ENCODE results near the gene RPL15. TPM values are rescaled to one million over a fixed set of nuclear protein-coding genes. Genes with fewer than 3 reads are reported as not detected.

RPL15 gene
- total RNA-seq, 6 donors from 2014 or later = 326 to 1,968 (median 1,284) TPM

- DNase-seq (no peak), ATAC-seq (ENCODE audit: low FRiP score in 2 of 2) (no peak)
- no peak for TF ChIP-seq EP300 (IDR thresholded peaks at IDR 0.05)
- TF ChIP-seq POLR2A (IDR thresholded peaks at IDR 0.05) = no peak
- TF ChIP-seq CTCF (IDR thresholded peaks at IDR 0.05) = no peak
- TF ChIP-seq POLR2AphosphoS5 (IDR thresholded peaks at IDR 0.05) = no peak
- peaks cover 0 to 4% (median 0%) of the 10 kb centered on the region in 4 donors for H3K4me1 ChIP-seq
- no peak overlapping the region for H3K4me3 ChIP-seq
- peaks cover 0 to 6% (median 0%) of the 10 kb centered on the region in 4 donors for H3K36me3 ChIP-seq
- 84 to 85% methylated on average over 3 of the region's 3 CpGs for WGBS, 2 donors
- no peak overlapping the region for H3K27ac ChIP-seq
- H3K27me3 ChIP-seq = no peaks in the 10 kb centered on the region
- H3K9me3 ChIP-seq = no peaks in the 10 kb centered on the region
Observed at GRCh38 chr3:23926736-23927135, 9.8 kb downstream of the RPL15 start.

- H3K9me3 ChIP-seq = no peaks in the 10 kb centered on the region
- ATAC-seq (ENCODE audit: low FRiP score in 2 of 2) = peak in 1 of 2 donors; percentile 23
- H3K36me3 ChIP-seq = no peaks in the 10 kb centered on the region
- WGBS, 2 donors = 48 to 56% methylated on average over 8 of the region's 8 CpGs
- H3K27me3 ChIP-seq = no peaks in the 10 kb centered on the region
- DNase-seq = peak in 1 of 2 donors; percentile 65
- no peak overlapping the region for H3K27ac ChIP-seq
- TF ChIP-seq EP300 (IDR thresholded peaks at IDR 0.05) (no peak), POLR2AphosphoS5 (IDR thresholded peaks at IDR 0.05) (no peak), POLR2A (IDR thresholded peaks at IDR 0.05) (no peak), CTCF (IDR thresholded peaks at IDR 0.05) (no peak)
- H3K4me3 ChIP-seq = no peak overlapping the region
- H3K4me1 ChIP-seq = peaks cover 0 to 4% (median 0%) of the 10 kb centered on the region in 4 donors
Observed at GRCh38 chr3:23928524-23928923, 11.6 kb downstream of the RPL15 start.

- DNase-seq = no peak
- WGBS, 2 donors = 79 to 83% methylated on average over 3 of the region's 3 CpGs
- no peak overlapping the region for H3K27ac ChIP-seq
- no peak for TF ChIP-seq POLR2AphosphoS5 (IDR thresholded peaks at IDR 0.05)
- no peak for TF ChIP-seq EP300 (IDR thresholded peaks at IDR 0.05)
- TF ChIP-seq POLR2A (IDR thresholded peaks at IDR 0.05) = no peak
- TF ChIP-seq CTCF (IDR thresholded peaks at IDR 0.05) = no peak
- no peaks in the 10 kb centered on the region for H3K27me3 ChIP-seq
- no peak for ATAC-seq (ENCODE audit: low FRiP score in 2 of 2)
- peaks cover 0 to 4% (median 0%) of the 10 kb centered on the region in 4 donors for H3K4me1 ChIP-seq
- no peak overlapping the region for H3K4me3 ChIP-seq
- H3K9me3 ChIP-seq = no peaks in the 10 kb centered on the region
- H3K36me3 ChIP-seq = no peaks in the 10 kb centered on the region
Observed at GRCh38 chr3:23931597-23931996, 14.7 kb downstream of the RPL15 start.

GRCh38 chr3:23932571-23932970, 15.6 kb downstream of the RPL15 start:
- Histone ChIP-seq H3K4me1 (peaks cover 0 to 3% (median 0%) of the 10 kb centered on the region in 4 donors), H3K36me3 (no peaks in the 10 kb centered on the region), H3K27me3 (no peaks in the 10 kb centered on the region), H3K9me3 (no peaks in the 10 kb centered on the region), H3K4me3 (no peak overlapping the region), H3K27ac (no peak overlapping the region)
- DNase-seq = no peak
- WGBS, 2 donors = 81 to 89% methylated on average over 4 of the region's 4 CpGs
- TF ChIP-seq POLR2A (IDR thresholded peaks at IDR 0.05) (no peak), EP300 (IDR thresholded peaks at IDR 0.05) (no peak), CTCF (IDR thresholded peaks at IDR 0.05) (no peak), POLR2AphosphoS5 (IDR thresholded peaks at IDR 0.05) (no peak)
- ATAC-seq (ENCODE audit: low FRiP score in 2 of 2) = no peak

- Histone ChIP-seq H3K27ac (no peak overlapping the region), H3K9me3 (no peaks in the 10 kb centered on the region), H3K4me3 (no peak overlapping the region), H3K27me3 (no peaks in the 10 kb centered on the region), H3K4me1 (no peaks in the 10 kb centered on the region), H3K36me3 (no peaks in the 10 kb centered on the region)
- no peak for DNase-seq
- 89 to 90% methylated on average over 4 of the region's 4 CpGs for WGBS, 2 donors
- no peak for TF ChIP-seq CTCF (IDR thresholded peaks at IDR 0.05)
- ATAC-seq (ENCODE audit: low FRiP score in 2 of 2) = no peak
Observed at GRCh38 chr3:23934253-23934652, 17.3 kb downstream of the RPL15 start.
